ENCODE data around the gene DUSP18.
"Not testable (repeated sequence)": the region's sequence is repeated elsewhere in the genome, so short reads cannot be mapped to it uniquely, and the experiment has no call there.

The DUSP18 gene

DNA sequence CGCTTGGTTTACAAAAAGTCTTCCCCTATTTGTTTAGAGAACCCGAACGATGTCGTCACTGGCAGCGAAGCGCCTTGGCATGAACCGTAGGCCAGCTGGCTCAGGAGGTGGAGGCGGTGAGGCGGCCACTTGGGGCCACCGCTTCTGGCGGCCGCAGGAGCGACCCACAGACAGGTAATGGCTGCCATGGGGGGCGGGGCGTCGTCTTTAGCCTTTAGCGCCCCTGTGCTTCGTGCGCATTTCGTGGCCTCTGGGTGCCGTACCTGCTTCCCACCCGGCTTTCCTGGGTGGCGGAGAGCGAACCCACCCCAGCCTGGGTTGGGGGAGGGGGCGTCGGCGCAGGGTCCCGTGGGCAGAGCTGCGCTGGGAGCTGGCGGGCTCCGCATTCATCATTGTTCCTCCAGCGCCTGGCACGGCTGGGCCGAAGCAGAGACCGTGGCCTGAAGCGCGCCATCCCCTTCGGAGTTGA lies 26.5 kb upstream of the DUSP18 start:
- no peak for TF ChIP-seq POLR2A (IDR thresholded peaks at IDR 0.05; ENCODE audit: low read depth, low read length)
- no peak for FAIRE-seq
- no peak for DNase-seq (ENCODE audit: insufficient read length, low spot score)

DNA sequence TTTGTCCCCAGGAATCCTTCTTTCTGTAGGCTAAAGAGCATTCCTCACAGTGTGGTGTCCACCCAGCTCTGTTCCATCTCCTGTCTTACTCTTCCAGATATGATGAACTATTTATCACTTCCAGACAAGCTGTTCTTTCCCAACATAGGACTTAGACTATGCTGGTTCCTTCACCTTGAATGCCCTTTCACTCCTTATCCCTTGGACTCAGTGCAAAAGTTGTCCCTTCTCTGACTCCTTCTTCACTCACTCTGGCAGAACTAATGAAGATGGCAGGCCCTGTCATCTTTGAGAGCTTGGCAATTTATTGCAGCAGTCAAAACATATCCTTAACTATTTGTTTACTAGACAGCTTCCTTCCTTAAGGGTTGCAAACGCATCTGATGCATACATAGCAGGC lies 23.5 kb upstream of the DUSP18 start:
- no peak for DNase-seq (ENCODE audit: insufficient read length, low spot score)
- no peak for FAIRE-seq
- TF ChIP-seq POLR2A (IDR thresholded peaks at IDR 0.05; ENCODE audit: low read depth, low read length) = no peak

DNA sequence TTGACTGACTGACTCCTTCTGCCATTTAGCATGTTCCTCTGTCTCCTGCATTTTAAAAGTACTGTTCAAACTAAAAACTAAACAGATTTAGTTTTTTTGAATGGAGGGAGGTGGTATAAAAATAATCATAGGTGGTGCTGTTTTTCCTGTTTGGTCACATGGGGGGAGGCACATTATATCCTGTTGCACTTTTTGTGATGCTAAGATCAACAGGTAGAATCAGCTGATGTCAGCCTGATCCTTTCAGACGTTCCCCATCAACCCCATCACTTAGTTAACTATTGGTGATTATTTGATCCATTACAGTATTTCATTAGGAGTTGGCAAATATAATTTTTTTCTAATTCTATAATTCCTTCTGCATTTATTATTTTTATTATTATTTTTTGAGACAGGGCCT lies 21.9 kb upstream of the DUSP18 start:
- TF ChIP-seq POLR2A (IDR thresholded peaks at IDR 0.05; ENCODE audit: low read depth, low read length) = no peak
- DNase-seq (ENCODE audit: insufficient read length, low spot score) (no peak), FAIRE-seq (no peak)

DNA sequence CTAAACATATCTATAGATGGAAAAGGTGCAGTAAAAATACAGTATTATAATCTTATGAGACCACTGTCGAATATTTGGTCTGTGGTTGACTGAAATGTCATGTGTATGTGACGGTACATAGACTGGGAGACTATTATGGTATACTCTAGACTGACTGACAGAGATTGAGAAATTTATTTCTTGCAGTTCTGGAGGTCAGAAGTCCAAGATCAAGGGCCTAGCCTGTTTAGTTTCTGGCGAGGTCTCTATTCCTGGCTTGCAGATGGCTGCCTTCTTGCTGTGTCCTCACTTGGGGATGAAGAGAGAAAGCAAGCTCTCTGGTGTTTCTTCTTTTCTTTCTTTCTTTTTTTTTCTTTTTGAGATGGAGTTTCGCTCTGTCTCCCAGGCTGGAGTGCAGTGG lies 19.7 kb upstream of the DUSP18 start:
- no peak for TF ChIP-seq POLR2A (IDR thresholded peaks at IDR 0.05; ENCODE audit: low read depth, low read length)
- no peak for DNase-seq (ENCODE audit: insufficient read length, low spot score)
- no peak for FAIRE-seq

DNA sequence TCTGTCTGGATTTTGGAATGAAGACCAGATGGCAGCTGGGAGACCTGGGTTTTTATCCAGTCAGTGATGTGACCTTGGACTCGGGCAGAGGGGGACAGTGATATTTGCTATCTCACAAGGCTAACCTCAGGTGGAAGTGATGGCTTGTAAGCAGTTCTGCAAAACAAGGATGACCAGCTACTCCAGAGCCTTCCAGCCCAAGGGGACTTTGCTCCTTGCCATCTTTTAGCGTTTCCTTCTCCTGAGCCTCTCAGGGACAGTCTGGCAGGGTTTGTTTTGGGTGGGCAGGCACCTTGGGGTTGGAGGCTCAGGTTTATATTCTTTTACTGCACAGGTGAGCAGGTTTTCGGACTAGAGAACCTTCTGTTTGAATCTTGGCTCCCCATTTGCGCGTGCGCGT lies 17.5 kb upstream of the DUSP18 start:
- DNase-seq (ENCODE audit: insufficient read length, low spot score) (no peak), FAIRE-seq (no peak)
- no peak for TF ChIP-seq POLR2A (IDR thresholded peaks at IDR 0.05; ENCODE audit: low read depth, low read length)

DNA sequence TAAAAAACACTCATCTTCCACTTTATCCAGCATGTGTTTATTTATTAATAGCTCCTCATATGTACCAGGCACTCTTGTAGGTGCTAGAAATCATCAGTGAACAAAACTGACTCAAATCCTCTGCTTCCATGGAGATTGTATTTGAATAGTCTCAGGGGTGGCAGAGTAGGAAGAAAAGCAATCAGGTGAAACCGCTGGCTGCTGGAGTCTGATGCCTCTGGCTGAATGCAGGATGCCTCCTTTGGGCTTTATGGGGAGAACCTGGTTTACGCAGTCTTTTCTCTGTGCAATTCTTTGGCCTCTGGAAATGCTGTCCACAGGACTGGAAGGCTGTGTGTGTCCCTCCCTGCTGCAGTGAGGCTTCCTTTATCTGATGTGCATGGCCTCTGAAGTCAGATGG lies 14.2 kb upstream of the DUSP18 start:
- FAIRE-seq (no peak), DNase-seq (ENCODE audit: insufficient read length, low spot score) (no peak)
- TF ChIP-seq POLR2A (IDR thresholded peaks at IDR 0.05; ENCODE audit: low read depth, low read length) = no peak

DNA sequence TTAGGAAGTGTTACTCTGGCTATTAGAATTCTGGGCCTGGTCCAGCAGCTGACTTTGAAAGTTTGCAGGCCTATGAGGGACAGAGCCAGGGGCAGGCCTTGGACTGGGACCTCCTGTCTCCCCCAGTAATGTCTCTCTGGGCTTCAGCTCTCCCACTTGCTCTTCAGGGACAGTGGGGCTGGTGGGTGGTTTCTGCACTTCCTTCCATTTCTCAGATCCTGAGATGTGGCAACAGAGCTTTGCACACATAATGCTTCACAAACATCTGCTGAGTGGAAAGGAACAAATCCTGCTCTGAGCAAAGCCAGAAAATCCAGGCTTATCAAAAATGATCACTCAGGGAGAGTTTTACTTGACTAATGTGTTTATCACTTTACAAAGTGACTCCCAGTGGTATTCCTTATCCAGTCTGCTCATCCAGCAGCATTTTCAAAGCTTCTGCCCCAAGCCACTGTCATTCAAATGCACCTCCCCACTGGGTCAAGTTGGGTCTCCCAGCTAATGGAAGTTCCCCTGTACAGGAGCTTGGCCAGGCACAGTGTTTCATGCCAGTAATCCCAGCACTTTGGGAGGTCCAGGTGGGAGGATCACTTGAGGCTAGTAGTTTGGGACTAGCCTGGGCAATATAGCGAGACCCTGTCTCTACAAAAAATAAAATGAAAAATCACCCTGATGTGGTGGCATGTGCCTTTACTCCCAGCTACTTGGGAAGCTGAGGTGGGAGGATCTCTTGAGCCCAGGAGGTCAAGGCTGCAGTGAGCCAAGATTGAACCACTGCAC lies 13.5 kb upstream of the DUSP18 start:
- no peak for DNase-seq (ENCODE audit: insufficient read length, low spot score)
- FAIRE-seq = no peak
- TF ChIP-seq POLR2A (IDR thresholded peaks at IDR 0.05; ENCODE audit: low read depth, low read length) = no peak

DNA sequence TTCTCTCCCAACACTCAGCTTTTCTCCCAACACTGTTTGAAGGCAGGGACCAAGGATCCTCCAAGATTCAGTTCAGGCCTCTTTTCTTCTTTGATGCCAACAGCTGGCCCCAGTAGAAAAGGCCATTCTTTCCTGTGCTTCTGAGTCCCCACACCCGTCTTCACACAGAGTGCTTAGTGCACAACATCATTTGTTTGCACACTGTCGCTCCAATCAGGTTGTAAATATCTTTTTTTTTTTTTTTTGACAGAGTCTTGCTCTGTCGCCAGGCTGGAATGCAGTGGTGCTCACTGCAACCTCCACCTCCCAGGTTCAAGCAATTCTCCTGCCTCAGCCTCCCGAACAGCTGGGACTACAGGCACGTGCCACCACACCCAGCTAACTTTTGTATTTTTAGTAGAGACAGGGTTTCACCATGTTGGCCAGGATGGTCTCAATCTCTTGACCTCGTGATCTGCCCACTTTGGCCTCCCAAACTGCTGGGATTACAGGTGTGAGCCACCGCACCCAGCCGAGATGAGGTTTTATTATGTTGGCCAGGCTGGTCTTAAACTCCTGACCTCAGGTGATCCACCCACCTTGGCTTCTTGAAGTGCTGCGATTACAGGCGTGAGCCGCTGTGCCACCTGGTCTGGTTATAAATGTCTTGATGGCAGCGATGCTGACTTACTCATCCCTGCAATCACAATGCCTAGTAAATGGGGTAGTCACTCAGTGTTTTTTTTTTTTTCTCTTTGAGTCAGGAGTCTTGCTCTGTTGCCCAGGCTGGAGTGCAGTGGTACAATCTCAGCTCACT lies 12.4 kb upstream of the DUSP18 start:
- not testable (repeated sequence) for FAIRE-seq; DNase-seq (ENCODE audit: insufficient read length, low spot score)

DNA sequence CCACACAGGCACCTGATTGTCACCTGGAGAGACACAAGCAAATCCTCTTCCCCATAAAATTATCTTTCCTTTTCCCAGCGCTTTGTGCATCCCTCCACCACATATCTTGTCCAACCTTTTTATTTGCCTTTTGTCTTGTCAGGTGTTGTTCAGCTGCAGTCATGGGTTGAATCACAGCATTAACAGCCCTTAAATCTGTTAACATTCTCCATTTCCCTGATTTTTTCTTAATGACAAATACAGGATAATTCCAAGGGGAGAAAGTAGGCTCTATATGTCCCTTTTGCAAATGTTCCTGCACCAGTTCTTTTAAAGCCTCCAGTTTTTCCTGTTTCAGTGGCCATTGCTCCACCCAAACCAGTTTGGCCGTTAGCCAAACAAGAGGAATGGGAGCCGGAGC lies 8.9 kb upstream of the DUSP18 start:
- not testable (repeated sequence) for FAIRE-seq

DNA sequence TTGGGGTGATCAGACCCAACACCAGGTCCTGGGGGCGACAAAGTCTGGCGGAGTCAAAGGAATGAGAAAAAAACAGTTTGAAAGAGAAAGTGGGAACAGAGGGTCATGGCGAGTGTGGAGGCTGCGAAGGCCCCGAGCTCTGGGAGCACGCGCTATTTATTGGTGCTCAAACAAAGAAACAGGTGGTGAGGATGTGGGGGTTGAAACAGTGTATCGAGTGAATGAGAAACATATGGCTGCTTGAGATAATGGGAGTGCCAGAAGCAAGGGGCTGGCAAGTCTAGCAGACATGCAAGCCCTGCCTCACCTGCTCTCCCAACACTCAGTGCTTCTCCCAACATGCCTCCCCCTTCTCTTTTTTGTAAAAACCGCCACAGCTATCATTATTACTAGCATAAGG lies 7.8 kb upstream of the DUSP18 start:
- FAIRE-seq (no peak), DNase-seq (ENCODE audit: insufficient read length, low spot score) (no peak)
- TF ChIP-seq POLR2A (IDR thresholded peaks at IDR 0.05; ENCODE audit: low read depth, low read length) = no peak

More for the DNA sequence above, 8.9 kb upstream of the DUSP18 start:
- not testable (repeated sequence) for DNase-seq (ENCODE audit: insufficient read length, low spot score)

DNA sequence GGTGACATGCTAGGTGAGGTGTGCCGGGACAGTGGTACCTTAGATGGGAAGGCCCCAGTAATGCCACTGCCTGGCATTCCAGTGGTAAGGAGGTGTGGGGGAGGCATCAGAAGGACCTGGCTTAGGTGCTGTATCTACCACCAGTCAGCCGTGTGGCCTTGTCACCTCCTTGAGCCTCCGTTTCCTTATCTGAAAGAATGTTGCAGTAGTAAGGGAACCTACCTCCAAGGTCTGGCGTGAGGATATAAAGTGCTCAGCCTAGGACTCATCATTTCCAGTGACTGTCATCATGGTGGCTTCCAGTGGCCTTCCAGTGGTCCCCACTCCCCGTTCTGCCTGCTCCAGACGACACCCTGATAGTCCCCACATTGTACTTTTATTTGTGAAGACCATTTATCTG lies 6.8 kb upstream of the DUSP18 start:
- FAIRE-seq (no peak), DNase-seq (ENCODE audit: insufficient read length, low spot score) (no peak)
- no peak for TF ChIP-seq POLR2A (IDR thresholded peaks at IDR 0.05; ENCODE audit: low read depth, low read length)

DNA sequence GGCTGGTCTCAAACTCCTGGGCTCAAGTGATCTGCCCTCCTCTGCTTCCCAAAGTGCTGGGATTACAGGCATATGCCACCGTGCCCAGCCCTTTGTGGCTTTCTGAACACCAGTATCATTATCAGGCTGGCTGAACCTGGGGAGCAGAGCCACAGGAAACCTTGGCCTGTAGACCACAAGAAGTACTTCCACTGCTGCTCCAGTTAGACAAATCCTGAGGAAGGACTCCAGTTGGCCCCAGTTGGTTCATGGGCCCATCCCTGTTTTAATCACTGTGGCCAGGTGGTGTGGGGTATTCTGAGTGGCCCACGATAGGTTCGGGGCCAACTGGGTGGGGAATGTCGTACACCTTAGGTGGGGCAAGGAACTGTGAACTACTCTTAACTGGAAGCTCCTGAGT lies 5.5 kb upstream of the DUSP18 start:
- DNase-seq (ENCODE audit: insufficient read length, low spot score) (no peak), FAIRE-seq (no peak)

DNA sequence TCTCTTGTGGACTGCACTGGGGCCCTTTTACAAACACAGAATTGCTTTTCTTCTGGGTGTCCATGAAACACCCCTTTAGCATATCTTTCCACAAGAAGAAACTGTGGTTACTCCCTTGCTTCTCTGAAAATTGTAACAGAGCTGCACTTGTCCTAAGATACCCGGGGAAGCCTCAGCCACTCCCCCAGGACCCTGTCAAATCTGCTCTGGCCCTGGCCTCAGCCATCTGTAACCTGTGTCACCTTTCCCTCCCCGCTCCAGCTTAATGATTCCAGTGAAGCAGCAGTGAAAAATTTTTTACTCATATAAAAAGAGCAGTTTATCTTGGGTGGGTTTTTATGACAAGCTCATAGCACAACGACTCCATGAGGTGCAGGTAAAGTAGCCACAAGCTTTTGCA lies 3.4 kb upstream of the DUSP18 start:
- TF ChIP-seq POLR2A (IDR thresholded peaks at IDR 0.05; ENCODE audit: low read depth, low read length) = no peak
- FAIRE-seq = no peak
- no peak for DNase-seq (ENCODE audit: insufficient read length, low spot score)

More for the DNA sequence above, 5.5 kb upstream of the DUSP18 start:
- no peak for TF ChIP-seq POLR2A (IDR thresholded peaks at IDR 0.05; ENCODE audit: low read depth, low read length)

DNA sequence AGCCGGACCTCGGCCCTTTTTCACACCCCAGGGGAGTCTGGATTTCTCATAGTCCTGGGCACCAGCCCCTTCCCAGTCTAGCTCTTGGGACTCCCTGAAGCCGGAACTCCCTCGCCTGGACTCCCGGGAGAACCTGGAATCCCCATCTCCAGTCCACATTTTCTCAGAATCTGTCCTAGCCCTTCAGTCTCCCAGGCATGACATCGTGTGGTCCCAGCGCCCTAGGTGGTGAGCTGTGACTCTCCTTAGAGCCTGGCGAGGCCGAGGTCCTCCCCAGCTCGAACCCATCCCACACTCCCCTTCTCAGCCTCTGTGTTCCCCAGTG lies 673 bp upstream of the DUSP18 start:
- no peak for FAIRE-seq
- no peak for TF ChIP-seq POLR2A (IDR thresholded peaks at IDR 0.05; ENCODE audit: low read depth, low read length)
- no peak for DNase-seq (ENCODE audit: insufficient read length, low spot score)

DNA sequence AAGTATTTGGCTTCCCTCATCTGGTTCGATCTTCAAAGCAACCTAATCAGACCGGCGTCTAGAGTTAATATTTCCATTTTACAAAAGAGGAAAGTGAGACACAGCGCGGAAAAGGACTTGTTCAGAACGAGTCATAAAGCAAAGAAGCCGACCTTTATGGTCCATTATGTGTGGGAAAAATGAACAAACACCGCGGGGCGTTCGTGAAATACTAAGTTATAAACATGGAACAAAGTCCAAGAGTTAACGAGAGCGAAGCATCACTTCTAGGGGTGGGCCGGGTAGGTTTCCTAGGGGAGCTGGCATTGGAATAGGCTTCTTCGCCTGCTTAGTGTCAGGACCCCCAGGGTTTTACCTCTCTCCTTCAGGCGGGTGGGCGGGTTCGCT lies 575 bp downstream of the DUSP18 start:
- no peak for TF ChIP-seq POLR2A (IDR thresholded peaks at IDR 0.05; ENCODE audit: low read depth, low read length)
- FAIRE-seq = no peak
- DNase-seq (ENCODE audit: insufficient read length, low spot score) = no peak

Data from H54 (cell line).